Jurkat, Clone E6-1 (cell line): ENCODE results near the gene METTL8. TPM values are rescaled to one million over a fixed set of nuclear protein-coding genes. Genes with fewer than 3 reads are reported as not detected.
A peak's percentile ranks its signal among the peaks of the same experiment; 100 is the strongest.

Experiments
- DNase-seq: peaks from one replicate; pipeline ENCODE4 v3.0.0-alpha.2; 2011; ENCODE audit warnings: low read depth, low spot score
- H3K4me3 ChIP-seq: 2 replicates; pipeline ENCODE4 v1.5.1; 2011; ENCODE audit warnings: mild to moderate bottlenecking, low read length, control low read depth, moderate library complexity
- polyA plus RNA-seq: library from polyadenylated mRNA; unstranded; fragments of >200 nt; gene quantifications from one replicate; pipeline ENCODE4 v1.2.1, GENCODE V29; 2012; ENCODE audit warnings: missing spikeins; ENCODE audit not compliant: insufficient read length, insufficient read depth

METTL8 gene, protein sequence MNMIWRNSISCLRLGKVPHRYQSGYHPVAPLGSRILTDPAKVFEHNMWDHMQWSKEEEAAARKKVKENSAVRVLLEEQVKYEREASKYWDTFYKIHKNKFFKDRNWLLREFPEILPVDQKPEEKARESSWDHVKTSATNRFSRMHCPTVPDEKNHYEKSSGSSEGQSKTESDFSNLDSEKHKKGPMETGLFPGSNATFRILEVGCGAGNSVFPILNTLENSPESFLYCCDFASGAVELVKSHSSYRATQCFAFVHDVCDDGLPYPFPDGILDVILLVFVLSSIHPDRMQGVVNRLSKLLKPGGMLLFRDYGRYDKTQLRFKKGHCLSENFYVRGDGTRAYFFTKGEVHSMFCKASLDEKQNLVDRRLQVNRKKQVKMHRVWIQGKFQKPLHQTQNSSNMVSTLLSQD
- 18.2 TPM for polyA plus RNA-seq

DNA sequence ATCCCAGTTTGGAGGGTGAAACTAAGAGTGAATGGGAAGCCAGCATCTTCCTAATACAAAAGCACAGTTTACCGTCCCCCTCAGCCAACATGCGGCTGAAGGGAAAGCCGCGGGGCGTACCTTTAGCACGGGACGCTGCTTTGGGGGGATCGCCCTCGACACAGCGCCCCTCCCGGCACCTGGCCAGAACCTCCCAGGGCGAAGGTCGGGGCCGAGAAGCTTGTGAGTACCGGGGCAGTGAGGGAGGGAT is at the start of gene METTL8:
METTL8 (minus strand) TSS at position 228 of the 250 bp plus-strand sequence. CDS start 41,805 bp downstream, outside the sequence.
- no peak for DNase-seq
- H3K4me3 ChIP-seq: peak within 1 kb of the TSS; percentile 87

DNA sequence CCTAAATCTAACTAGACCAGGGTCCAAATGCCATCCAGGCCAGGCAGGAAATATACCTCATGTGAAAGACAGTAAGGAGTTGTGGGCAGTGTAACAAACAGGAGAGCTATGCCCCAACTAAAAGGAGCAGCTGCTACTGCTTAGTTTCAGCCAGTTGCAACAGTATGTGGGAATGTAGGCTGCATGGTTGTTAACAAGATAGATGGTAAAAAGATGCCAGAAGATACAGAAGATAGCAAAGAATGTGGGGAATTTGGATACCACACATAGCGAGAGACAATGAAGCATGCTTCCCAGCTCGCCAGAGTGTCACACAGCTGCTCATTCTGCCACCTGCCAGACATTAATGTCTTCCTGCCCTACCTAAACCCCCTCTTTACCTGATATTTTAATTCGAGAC is 49.1 kb upstream of the METTL8 start:
- no peak for DNase-seq
- no peak overlapping the region for H3K4me3 ChIP-seq

DNA sequence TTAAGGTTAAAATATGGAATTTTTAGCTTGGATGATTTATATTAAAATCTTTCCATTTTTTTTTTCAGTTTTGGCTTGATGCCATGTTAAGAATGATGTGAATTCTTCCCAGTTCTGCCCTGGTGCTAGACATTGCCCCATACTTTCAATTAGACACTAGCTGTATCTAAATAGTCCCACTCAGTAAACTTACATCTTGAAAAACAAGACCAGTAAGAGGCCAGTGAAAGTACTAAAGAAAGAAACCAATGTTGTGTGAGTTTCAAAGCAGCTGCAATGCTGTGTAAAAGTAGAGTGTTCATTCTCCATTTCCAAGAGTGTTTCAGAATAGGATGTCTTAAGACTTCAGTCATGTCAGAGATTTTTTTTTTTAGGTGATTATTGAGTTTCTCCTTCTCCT is 48.5 kb upstream of the METTL8 start:
- no peak overlapping the region for H3K4me3 ChIP-seq
- no peak for DNase-seq

DNA sequence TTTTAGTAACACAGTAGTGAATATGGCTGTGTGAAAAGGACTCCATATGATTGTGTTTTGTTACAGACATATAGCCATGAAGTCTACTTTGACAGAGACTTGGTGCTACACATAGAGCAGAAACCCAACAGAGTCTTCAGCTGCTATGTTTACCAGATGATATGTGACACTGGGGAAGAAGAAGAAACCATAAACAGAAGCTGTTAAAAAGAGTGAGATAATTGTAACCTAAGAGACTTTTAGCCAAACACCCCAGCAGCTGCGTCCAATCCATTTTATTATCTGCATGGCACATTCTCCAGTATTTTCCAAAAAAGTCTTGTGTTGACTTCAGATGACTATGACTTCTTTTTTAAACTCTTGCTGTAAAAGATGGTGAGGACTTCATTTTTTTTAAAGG is 47.1 kb upstream of the METTL8 start:
- no peak overlapping the region for H3K4me3 ChIP-seq

DNA sequence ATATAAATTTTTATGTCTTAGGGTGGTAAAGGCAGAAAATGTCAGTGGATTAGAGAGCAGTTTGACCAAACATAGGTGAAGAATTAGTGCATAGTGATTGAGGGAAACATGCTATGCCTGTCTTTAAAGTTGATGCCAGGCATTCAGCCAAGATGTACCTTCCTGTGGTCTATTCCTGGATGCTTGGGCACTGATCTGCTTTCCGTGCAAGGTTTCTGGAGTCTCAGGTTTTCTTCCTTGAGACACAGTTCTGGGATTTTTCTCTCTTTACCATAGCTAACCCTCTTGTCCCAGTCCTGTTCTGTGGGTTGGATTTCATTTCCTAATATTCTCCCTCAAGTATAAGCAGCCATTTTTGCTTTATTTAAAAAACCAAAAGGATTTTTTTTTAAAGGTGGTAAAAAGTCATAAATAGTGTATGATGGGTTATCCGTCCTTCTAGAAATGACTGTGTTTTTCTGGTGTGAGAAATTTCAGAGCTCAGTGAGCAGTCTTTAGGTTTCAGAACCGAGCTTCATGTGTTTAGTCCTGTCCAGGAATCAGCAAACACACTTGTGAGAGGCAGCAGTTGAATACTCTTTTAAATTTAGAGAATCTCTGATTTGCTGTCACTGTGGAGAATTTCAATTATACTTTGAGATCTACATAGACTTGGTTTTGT is 45.5 kb upstream of the METTL8 start:
- no peak overlapping the region for H3K4me3 ChIP-seq
- no peak for DNase-seq

More for the DNA sequence above, 47.1 kb upstream of the METTL8 start:
- no peak for DNase-seq

DNA sequence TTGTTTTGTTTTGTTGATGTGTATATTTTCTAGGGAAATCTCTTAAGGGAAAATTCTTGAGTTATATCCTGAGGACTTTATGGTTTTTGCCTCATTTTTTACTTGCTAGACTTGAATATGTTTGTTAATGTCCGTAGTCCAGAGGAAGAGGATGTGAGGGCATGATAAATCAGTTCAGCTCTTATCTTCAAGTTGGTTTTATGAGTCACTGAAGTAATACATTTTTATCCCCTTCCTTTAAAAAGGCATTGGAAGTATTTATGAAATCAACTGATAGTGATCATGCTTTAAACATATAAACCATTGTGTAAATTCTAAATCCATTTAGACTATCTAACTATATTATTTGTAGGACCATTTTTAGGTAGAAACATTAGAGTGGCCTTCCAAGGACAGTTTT is 44.6 kb upstream of the METTL8 start:
- H3K4me3 ChIP-seq: no peak overlapping the region
- DNase-seq: no peak

DNA sequence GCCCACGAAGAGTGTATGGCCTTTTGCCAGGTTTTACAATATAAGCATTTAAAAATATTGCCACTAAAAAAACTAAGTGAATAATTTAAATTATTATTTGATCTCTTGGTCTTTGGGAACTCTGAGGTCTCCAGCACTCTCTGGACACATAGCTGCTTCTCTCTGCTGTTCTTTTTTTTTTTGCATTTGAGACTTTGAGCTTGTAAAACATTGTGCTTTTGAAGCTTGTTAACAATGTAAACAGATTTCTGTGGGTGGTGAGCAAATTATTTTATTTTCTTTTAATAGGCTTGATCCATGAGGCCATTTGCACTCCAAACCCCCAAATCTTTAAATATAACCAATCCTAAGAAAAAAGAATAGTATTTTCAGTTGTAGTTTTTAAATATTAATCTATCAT is 42.2 kb upstream of the METTL8 start:
- no peak for DNase-seq
- H3K4me3 ChIP-seq: no peak overlapping the region

DNA sequence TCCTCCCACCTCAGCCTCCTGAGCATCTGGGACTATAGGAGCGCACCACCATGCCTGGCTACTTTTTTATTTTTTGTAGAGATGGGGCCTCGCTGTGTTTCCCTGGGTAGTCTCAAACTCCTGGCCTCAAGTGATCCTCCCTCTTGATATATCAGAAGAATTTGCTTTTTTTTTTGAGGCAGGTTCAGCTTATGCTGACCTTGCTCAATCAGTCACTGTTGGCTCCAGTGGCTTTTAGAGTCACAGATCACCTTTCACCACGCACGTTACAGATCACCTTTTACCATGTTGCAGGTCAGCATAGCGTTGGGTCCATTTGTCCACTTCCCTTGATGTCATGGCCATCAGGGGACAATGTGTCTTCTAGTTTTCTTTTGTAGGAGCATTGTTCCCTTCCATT is 36.3 kb upstream of the METTL8 start:
- DNase-seq: no peak
- H3K4me3 ChIP-seq: no peak overlapping the region

DNA sequence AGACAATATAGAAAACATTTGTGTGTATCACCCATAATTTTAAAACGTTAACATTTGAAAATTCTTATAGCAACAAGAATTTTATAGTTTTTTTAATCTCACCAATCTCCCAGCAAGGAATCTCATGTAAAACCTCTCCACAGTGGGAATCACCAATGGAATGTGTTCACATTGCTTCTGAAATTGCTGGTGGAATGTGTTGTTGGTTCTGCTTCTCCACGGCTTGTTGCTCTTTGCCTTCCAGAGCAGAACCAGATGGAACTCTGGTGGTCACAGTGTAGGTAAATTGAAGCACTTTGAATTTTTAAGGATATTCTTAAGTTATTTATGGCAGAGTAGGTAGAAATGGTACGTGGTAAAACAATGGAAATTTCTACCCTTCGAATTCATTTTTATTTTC is 35.4 kb upstream of the METTL8 start:
- no peak overlapping the region for H3K4me3 ChIP-seq
- DNase-seq: no peak

DNA sequence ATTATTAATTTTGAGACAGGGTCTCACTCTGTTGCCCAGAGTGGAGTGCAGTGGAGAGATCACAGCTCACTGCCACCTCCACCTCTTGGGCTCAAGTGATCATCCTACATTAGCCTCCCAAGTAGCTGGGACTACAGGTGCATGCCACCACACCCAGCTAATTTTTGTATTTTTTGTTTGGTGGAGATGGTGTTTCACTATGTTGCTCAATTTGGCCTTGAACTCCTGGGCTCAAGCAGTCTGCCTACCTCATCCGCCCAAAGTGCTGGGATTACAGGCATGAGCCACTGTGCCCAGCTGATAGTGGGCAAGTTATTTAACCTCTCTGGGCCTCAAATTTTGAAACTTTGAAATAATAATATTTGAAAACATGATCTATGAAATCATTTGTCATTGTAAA is 26.7 kb upstream of the METTL8 start:
- DNase-seq: no peak
- no peak overlapping the region for H3K4me3 ChIP-seq

DNA sequence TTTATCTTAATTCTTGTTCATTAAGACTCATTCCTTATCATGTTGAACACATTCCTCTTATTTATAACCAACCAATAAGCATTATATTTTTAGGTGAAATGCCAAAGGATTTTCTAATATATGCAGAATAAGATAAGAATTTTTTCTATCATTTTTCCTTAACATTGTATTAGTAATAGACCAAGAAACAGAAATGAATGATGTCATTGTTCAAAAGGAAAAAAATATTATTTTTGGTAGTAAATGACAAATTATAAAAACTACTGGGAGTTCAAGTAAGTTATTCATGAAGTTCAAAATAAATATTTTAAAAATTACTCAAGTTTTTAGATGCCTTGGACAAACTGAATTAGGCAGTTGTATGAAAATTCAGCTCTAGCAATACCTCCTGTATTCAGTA is 25.7 kb upstream of the METTL8 start:
- no peak overlapping the region for H3K4me3 ChIP-seq
- DNase-seq: no peak

DNA sequence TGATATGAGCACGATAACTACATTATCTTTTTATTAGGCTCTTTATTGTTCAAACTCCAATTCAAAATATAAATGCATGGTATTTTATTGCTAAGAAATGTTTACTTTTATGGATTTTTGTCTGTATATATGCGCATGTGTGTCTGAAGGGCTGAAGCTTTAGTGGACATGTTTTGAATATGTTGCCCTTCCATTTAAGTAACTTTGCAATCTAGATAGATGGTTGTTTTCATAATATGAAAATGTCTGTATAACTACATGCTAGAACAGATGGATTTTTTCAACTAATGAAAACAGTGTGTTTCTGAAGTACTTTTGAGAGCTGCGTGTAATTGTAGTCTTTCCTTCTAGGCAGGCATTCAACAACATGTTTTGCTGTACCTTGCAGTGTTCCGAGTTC is 19.0 kb upstream of the METTL8 start:
- no peak overlapping the region for H3K4me3 ChIP-seq
- DNase-seq: no peak

DNA sequence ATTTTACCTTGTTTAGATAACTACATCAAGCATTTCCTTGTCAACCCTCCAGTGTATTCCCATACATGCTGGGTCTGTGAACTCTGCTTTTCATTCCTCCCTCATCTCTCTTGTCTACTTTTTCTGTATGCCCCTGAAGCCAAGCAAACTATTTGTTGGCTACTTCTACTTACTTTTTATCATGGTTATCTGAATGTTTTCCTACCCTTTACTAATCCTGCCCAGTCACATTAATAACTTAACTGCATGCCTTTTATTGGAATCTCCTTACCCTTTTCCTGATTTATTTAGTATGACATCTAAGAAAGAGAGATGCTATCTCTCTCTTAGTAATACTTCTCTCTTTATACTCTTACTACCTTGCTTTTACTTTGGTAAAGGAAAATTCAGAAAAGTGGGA is 17.3 kb upstream of the METTL8 start:
- H3K4me3 ChIP-seq: no peak overlapping the region
- DNase-seq: no peak

DNA sequence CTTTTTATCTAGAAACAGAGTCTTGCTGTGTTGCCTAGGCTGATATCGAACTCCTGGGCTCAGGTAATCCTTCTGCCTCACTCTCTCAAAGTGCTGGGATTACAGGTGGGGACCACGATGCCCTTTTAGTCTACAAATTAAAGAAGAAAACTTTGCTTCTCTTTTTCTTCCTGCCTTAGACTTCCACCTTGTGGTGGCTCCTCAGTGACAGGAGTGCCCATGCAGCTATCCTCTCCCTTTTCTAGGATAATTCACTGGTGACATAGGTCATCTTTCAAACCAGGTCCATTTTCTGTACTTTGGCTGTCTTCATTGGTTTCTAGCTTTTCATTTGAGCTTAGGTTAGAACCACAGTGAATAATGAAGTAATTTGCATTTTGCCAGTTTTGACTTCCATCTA is 13.9 kb upstream of the METTL8 start:
- DNase-seq: no peak

DNA sequence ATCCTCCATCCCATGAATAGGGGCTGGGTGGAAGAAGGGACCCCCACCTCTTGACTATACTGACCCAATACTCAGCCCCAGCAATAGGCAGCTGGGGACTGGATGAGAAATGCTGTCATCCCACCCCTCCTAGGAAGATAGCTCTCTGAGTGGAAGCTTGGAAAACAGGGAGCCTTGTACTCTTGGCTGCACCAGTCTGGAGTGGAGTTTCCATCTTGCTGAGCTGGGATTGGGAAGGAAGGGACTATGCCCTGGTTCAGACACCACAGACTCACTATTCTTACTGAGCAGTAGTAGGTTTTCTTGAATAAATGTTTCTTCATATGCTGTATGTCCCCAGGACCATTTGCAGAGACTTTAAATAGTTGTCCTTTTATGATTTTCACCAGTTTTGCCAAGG is 7.7 kb upstream of the METTL8 start:
- no peak for DNase-seq
- no peak overlapping the region for H3K4me3 ChIP-seq

More for the DNA sequence above, 13.9 kb upstream of the METTL8 start:
- H3K4me3 ChIP-seq: no peak overlapping the region

DNA sequence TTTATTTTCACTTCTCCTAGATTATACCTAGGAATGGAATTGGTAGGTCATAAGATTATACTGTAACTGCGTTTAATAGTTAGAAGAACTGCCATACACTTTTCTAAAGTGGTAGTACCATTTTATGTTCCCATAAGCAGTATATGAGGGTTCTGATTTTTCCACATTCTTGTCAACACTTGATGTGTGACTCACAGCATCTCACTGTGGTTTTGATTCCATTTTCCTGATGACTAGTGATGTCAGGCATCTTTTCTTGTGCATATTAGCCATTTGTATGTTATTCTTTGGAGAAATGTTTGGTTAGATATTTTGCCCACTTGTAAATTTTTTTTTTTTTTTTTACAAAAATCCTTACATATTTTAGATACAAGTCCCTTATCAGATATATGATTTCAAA is 2.5 kb upstream of the METTL8 start:
- no peak overlapping the region for H3K4me3 ChIP-seq
- no peak for DNase-seq

DNA sequence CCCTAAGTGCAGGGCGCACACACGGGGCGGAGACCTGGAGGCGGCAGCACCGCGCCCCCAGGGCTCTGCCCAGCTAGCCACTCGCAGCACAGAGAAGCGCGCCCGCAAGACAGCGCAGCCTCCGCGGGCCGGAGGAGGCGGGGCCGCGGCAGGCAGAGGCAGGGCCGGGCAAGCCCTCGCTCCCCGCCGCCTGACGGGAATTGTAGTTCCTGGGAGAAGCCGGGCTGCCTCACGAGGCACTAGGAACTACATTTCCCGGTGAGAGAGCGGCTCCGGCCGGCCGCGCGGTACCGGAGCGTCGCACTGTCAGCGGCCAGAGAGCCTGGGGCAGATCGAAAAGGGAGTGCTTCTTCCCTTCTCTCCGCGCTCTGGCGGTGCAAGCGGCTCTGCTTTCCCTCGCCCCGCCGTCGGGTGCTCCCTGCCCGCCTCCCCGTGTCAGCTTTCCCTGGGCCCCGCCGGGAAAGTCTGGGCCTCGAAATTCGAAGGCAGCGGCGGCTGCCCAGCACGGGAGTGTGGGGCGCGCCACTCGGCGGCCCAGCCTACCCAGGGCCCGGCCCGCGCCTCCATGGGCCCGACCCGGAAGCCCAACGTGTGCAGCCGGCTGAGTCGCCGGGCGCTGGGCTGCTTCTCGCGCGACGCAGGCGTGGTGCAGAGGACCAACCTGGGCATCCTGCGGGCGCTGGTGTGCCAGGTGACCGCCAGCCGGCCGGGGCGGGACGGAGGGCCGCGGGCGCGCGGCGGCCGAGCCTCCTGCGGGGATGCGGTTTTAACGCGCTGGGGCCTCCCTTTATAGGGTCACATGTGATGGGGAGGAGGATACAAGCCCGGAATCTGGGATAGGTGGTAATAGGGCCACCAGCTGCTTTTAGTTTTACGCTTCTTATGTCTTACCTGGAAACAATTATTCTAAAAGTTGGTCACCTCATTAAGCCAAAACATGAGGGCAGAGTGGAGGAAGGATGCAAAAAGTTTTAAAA is 511 bp upstream of the METTL8 start, which contains the start of gene DCAF17:
DCAF17 (plus strand) TSS at position 214 of the 977 bp plus-strand sequence; CDS start at position 566, 352 bp downstream.
- DNase-seq: peak; percentile 90
- H3K4me3 ChIP-seq: peak within 1 kb of the TSS; percentile 87

DNA sequence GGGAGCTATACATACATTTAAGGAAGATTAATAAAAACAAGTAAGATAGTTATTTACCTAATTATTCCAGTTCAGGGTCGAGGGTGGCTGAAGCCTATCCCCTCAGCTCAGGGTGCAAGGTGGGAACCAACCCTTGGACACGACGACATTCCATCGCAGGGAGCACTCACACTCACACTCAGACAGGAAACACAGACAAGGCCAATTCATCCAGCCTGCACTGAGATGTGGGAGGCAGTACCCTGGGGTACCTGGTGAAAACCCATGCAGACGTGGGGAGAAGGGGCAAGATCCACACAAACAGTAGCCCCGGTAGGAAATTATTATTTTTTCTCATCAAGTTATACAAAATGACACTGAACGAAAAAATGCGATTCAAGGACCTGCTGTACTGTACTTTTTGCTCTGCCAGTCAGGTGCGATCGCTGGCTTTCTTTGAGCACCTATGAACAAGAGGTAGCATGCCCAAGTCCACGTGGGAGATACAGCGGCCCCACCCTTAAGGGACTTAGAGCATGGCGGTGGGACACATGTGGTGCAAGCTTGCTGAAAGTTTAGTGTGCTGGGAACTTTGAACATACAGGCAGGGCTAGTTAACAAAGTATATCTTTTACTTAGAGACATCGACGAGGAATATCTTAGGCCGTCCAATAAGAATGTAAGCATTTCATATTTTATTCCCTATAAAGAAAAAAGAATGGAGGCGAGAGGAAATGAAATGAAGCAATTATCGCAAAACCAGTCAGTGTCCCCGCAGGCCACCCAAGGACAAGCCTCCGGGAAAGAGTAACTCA is 624 bp downstream of the METTL8 start:
- H3K4me3 ChIP-seq: peak overlapping the region; percentile 87
- DNase-seq: peak; percentile 46
